K562 (cell line): ENCODE data around the gene MGRN1. TPM values are rescaled to one million over a fixed set of nuclear protein-coding genes. Genes with fewer than 3 reads are reported as not detected.

Experiments used
- ATAC-seq: fragments of 200-7000 bp; cut with Tn5 transposase; 3 replicates; pipeline ENCODE4 v1.9.1; 2020; ENCODE audit warnings: moderate library complexity
- BruUV-seq: library from RNA; stranded (reverse); fragments of 400-500 nt; replicated peaks from 2 replicates; lab custom pipeline; 2021; lab: Mats Ljungman, UMichigan
- CTCF ChIA-PET: fragments of 300-600 bp; formaldehyde crosslinking; extraction: SDS; loops from one replicate; lab custom pipeline; 2021; ENCODE audit warnings: low intra/inter-chr PET ratio; lab: Yijun Ruan, JAX
- POLR2A ChIA-PET: fragments of 300-600, 350-650 bp; sonication (Branson Sonifier 250); formaldehyde crosslinking; extraction: SDS; loops from one replicate; lab custom pipeline; 2021; ENCODE audit warnings: antibody characterized with exemption, inconsistent platforms; lab: Yijun Ruan, JAX
- DNase-seq, 4 experiments: peaks; one replicate each; pipeline versions ENCODE4 v3.0.0 to v3.0.0-alpha.2; 2011 to 2018; ENCODE audit warnings: low spot score in 3 of 4, mixed read lengths in 3 of 4; ENCODE audit errors: extremely low read depth in 1 of 4
- FAIRE-seq: peaks from 2 replicates; lab custom pipeline; 2011; peaks lifted over from hg19 to GRCh38; lab: Jason Lieb, UNC
- H2AFZ ChIP-seq: 2 replicates; pipeline ENCODE4 v1.6.0; 2011; ENCODE audit warnings: low read depth, low read length, control low read depth, inconsistent platforms
- H3K27ac ChIP-seq: fragments of 200-600 bp; 3 replicates; pipeline ENCODE4 v1.8.0; 2011; ENCODE audit warnings: low read depth, mild to moderate bottlenecking, control low read depth, inconsistent platforms, low read length, moderate library complexity, mixed read lengths; ENCODE audit errors: extremely low read depth
- H3K27me3 ChIP-seq, 2 experiments: fragments of 300-600 bp in 1 of 2; 2 replicates in 1 of 2; 3 replicates in 1 of 2; pipeline versions ENCODE4 v1.6.0 to v1.8.0; 2011; ENCODE audit warnings: inconsistent platforms in 2 of 2, low read length in 2 of 2, mild to moderate bottlenecking in 1 of 2, mixed read lengths in 1 of 2, moderate library complexity in 1 of 2; ENCODE audit not compliant: control insufficient read depth in 2 of 2, insufficient read depth in 2 of 2
- H3K36me3 ChIP-seq: fragments of 300-600 bp; 3 replicates; pipeline ENCODE4 v1.8.0; 2011; ENCODE audit warnings: mild to moderate bottlenecking, low read length, inconsistent platforms; ENCODE audit not compliant: control insufficient read depth, insufficient read depth
- H3K4me1 ChIP-seq, 2 experiments: fragments of 200-600 bp in 1 of 2; replicated peaks in 1 of 2; 2 replicates in 1 of 2; 3 replicates in 1 of 2; pipeline versions ENCODE4 v1.5.1 to v1.8.0; 2011; ENCODE audit warnings: inconsistent platforms in 2 of 2, low read length in 2 of 2, mild to moderate bottlenecking in 1 of 2, mixed read lengths in 1 of 2, moderate library complexity in 1 of 2; ENCODE audit not compliant: control insufficient read depth in 2 of 2, insufficient read depth in 2 of 2
- H3K4me2 ChIP-seq: 2 replicates; pipeline ENCODE4 v1.6.1; 2011; ENCODE audit warnings: low read length, control low read depth, inconsistent platforms, mixed read lengths; ENCODE audit not compliant: insufficient read depth
- H3K4me3 ChIP-seq: fragments of 200-600 bp; sonication (generic), shearing (Covaris generic); 2 replicates; pipeline ENCODE4 v1.5.1; 2016; ENCODE audit warnings: control low read depth, inconsistent platforms
- H3K79me2 ChIP-seq: fragments of 200-600 bp; 3 replicates; pipeline ENCODE4 v1.8.0; 2011; ENCODE audit warnings: low read length, inconsistent platforms; ENCODE audit not compliant: control insufficient read depth, insufficient read depth
- H3K9ac ChIP-seq, 2 experiments: 2 replicates each; pipeline versions ENCODE4 v1.6.0 to v1.6.1; 2011; ENCODE audit warnings: low read depth in 2 of 2, low read length in 2 of 2, control low read depth in 1 of 2, inconsistent platforms in 1 of 2, mild to moderate bottlenecking in 1 of 2, mixed read lengths in 1 of 2; ENCODE audit not compliant: insufficient read depth in 1 of 2
- H3K9me1 ChIP-seq: one replicate; pipeline ENCODE4 v1.6.0; 2011; ENCODE audit warnings: inconsistent platforms, mild to moderate bottlenecking, low read length, moderate library complexity; ENCODE audit not compliant: control insufficient read depth, insufficient read depth
- H3K9me3 ChIP-seq: replicated peaks from 2 replicates; pipeline ENCODE4 v1.5.1; 2011; ENCODE audit warnings: low read depth, low read length, inconsistent platforms; ENCODE audit not compliant: control insufficient read depth, insufficient read depth
- H4K20me1 ChIP-seq: replicated peaks from 2 replicates; pipeline ENCODE4 v1.6.1; 2011; ENCODE audit warnings: low read length, inconsistent platforms, mixed read lengths; ENCODE audit not compliant: control insufficient read depth, insufficient read depth
- ATF7 ChIP-seq: fragments of 450-650 bp; IDR thresholded peaks from 2 replicates; pipeline ENCODE4 v1.7.1; 2014; ENCODE audit warnings: mild to moderate bottlenecking, moderate library complexity
- BMI1 ChIP-seq: fragments of 150-350 bp; IDR thresholded peaks from 2 replicates; pipeline ENCODE4 v1.6.1; 2014; ENCODE audit warnings: low read length
- CBX5 ChIP-seq: IDR thresholded peaks from 2 replicates; pipeline ENCODE4 v1.6.1; 2014; ENCODE audit warnings: low read depth, borderline replicate concordance
- GTF2A2 ChIP-seq: IDR thresholded peaks from 2 replicates; pipeline ENCODE4 v1.6.1; 2016; ENCODE audit warnings: mild to moderate bottlenecking, missing genetic modification characterization, missing compliant biosample characterization
- ILF3 ChIP-seq: fragments of 450-650 bp; IDR thresholded peaks from 2 replicates; pipeline ENCODE4 v1.6.1; 2018; ENCODE audit warnings: antibody characterized with exemption, mild to moderate bottlenecking, moderate library complexity, borderline replicate concordance
- NCOA2 ChIP-seq, 2 experiments: fragments of 450-650 bp; IDR thresholded peaks; 2 replicates each; pipeline ENCODE4 v1.6.1; 2018; ENCODE audit warnings: mild to moderate bottlenecking in 2 of 2, moderate library complexity in 1 of 2; ENCODE audit not compliant: partially characterized antibody in 2 of 2
- RCOR1 ChIP-seq, 2 experiments: IDR thresholded peaks; 2 replicates each; pipeline ENCODE4 v1.6.1; 2012; ENCODE audit warnings: low read depth in 2 of 2, low read length in 2 of 2, borderline replicate concordance in 1 of 2, improper control_type of control experiment in 1 of 2
- XRCC5 ChIP-seq: fragments of 200-400 bp; formaldehyde crosslinking; IDR thresholded peaks from 2 replicates; pipeline ENCODE4 v1.6.1; 2017; ENCODE audit warnings: low read depth, mild to moderate bottlenecking, low read length
- ZKSCAN8 ChIP-seq: fragments of 200-800 bp; sonication (Bioruptor generic); IDR thresholded peaks from 2 replicates; pipeline ENCODE4 v1.6.1; 2016; ENCODE audit warnings: missing genetic modification characterization, missing compliant biosample characterization
- ZNF24 ChIP-seq: fragments of 450-650 bp; IDR thresholded peaks from 2 replicates; pipeline ENCODE4 v1.6.1; 2016
- ZNF324 ChIP-seq: fragments of 250-450 bp; sonication (Bioruptor Pico); IDR thresholded peaks from 2 replicates; pipeline ENCODE4 v1.4.0; 2020; ENCODE audit warnings: mild to moderate bottlenecking
- ZNF347 ChIP-seq: fragments of 450-650 bp; formaldehyde crosslinking; IDR thresholded peaks from 2 replicates; pipeline ENCODE4 v1.4.0; 2020; ENCODE audit warnings: low read depth, mild to moderate bottlenecking, moderate library complexity
- ZNF717 ChIP-seq: fragments of 250-450 bp; sonication (Bioruptor Pico); IDR thresholded peaks from 2 replicates; pipeline ENCODE4 v1.5.0; 2021
- WGBS: fragments of 100-300 bp; shearing (Covaris generic); methylation state at CpG from one replicate; pipeline ENCODE4 v1.1.6; 2016; ENCODE audit warnings: low coverage, mixed read lengths; ENCODE audit not compliant: insufficient coverage; ENCODE audit errors: missing lambda C conversion rate; 5-methylcytosine and 5-hydroxymethylcytosine counted together
- in situ Hi-C: fragments of 300-500 bp; cut with MboI; formaldehyde crosslinking; loops from 4 replicates; pipeline ENCODE4 v1.15.0; 2018; ENCODE audit warnings: inconsistent platforms, mixed read lengths
- intact Hi-C: fragments of 100-400 bp; cut with micrococcal nuclease; formaldehyde crosslinking; loops from 2 replicates; pipeline ENCODE4 v1.14.2; 2022
- polyA plus RNA-seq, 8 experiments: library from polyadenylated mRNA; depleted of rRNA in 4 of 8; stranded (reverse) in 5 of 8; unstranded in 3 of 8; fragments of >200 nt; fragmentation: Nextera tagmentation in 2 of 8; fragmentation: Illumina TruSeq in 1 of 8; extraction: Ambion mirVana in 2 of 8; extraction: Trizol in 1 of 8; gene quantifications; 2 replicates each; pipeline versions ENCODE4 v1.2.1 to v1.2.3, GENCODE V29; 2011 to 2014; ENCODE audit warnings: inconsistent platforms in 1 of 8, missing spikeins in 1 of 8
- total RNA-seq, 7 experiments: library from RNA; depleted of rRNA in 6 of 7; stranded (reverse); fragments of >200 nt in 6 of 7; fragmentation: Illumina TruSeq in 2 of 7; extraction: Trizol in 2 of 7; gene quantifications; 2 replicates each; pipeline versions ENCODE4 v1.2.1 to v1.2.3, GENCODE V29; 2011 to 2021; ENCODE audit warnings: low replicate concordance in 1 of 7
- TF ChIP-seq, protein P1 (sequence below): fragments of 450-650 bp; formaldehyde crosslinking; IDR thresholded peaks from 2 replicates; pipeline ENCODE4 v1.4.0; 2020; ENCODE audit warnings: mild to moderate bottlenecking, moderate library complexity
- TF ChIP-seq, protein P2 (sequence below): fragments of 250-450 bp; sonication (Bioruptor Pico); IDR thresholded peaks from 2 replicates; pipeline ENCODE4 v1.4.0; 2020
- TF ChIP-seq, protein P3 (sequence below): fragments of 250-450 bp; sonication (Bioruptor Pico); IDR thresholded peaks from 2 replicates; pipeline ENCODE4 v1.8.0; 2022; ENCODE audit warnings: moderate library complexity, mild to moderate bottlenecking, inconsistent platforms

MGRN1 gene
- total and polyA plus RNA-seq, 9 of the 15 experiments (the other 6 are each of a cell fraction or from before 2014, with no cell fraction given), result 0.15 to 37.9 (median 6.0) TPM

DNA sequence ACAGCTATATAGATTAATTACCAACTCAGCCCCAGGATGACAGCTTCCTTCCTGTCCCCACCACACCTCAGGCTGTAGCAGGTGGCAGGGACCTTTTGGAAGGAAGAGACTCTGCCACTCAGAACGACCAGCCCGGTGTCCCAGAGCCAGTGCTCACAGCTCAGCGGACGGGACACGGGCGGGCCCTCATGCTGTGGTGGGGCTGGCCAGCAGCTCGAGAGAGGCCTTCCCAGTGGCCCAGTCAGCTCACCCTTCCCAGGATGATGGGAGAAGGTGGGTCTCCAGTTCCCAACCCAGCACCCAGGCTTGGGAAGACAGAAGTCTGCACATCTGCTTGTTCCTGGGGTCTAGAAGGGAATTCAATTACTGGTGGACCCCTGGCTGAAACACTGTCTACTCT is 79.3 kb downstream of the MGRN1 start:
- FAIRE-seq (no peak), ATAC-seq (no peak), DNase-seq (no peak)
- H3K9me1 ChIP-seq, result peaks cover 3% of the 10 kb centered on the region
- ChIA-PET CTCF (no interaction called here), POLR2A (interaction anchor here (1.0 to 2.4 kb wide), 2 partner anchors 9 kb away, joined by 3 to 11 read pairs; no protein-coding TSS in a partner anchor)
- H3K27me3 ChIP-seq, result no peaks in the 10 kb centered on the region
- peaks cover 3 to 6% of the 10 kb centered on the region in 2 experiments; a peak in 2 of 5 replicates for H3K4me1 ChIP-seq
- peaks cover 77% of the 10 kb centered on the region; the same call in 2 of the 3 replicates for H3K36me3 ChIP-seq
- H3K79me2 ChIP-seq, result no peaks in the 10 kb centered on the region
- in situ Hi-C loops, result no loop called here
- BruUV-seq, result no TSS peak
- no peaks in the 10 kb centered on the region for H3K9me3 ChIP-seq
- H3K4me2 ChIP-seq, result no peak overlapping the region
- H3K27ac ChIP-seq, result no peak overlapping the region
- intact Hi-C loops, result no loop called here
- H2AFZ ChIP-seq, result no peak overlapping the region
- WGBS, result 95% methylated on average over 6 of the region's 7 CpGs
- H4K20me1 ChIP-seq, result no peaks in the 10 kb centered on the region
- no peak overlapping the region for H3K4me3 ChIP-seq
- H3K9ac ChIP-seq, result no peak overlapping the region; a peak in 1 of 4 replicates
- TF ChIP-seq, protein P1, sequence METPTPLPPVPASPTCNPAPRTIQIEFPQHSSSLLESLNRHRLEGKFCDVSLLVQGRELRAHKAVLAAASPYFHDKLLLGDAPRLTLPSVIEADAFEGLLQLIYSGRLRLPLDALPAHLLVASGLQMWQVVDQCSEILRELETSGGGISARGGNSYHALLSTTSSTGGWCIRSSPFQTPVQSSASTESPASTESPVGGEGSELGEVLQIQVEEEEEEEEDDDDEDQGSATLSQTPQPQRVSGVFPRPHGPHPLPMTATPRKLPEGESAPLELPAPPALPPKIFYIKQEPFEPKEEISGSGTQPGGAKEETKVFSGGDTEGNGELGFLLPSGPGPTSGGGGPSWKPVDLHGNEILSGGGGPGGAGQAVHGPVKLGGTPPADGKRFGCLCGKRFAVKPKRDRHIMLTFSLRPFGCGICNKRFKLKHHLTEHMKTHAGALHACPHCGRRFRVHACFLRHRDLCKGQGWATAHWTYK (CRISPR knock-in tag), result no peak
- TF ChIP-seq ZNF324 (no peak), ZKSCAN8 (CRISPR knock-in tag) (no peak), ZNF347 (CRISPR knock-in tag) (no peak), ATF7 (no peak), GTF2A2 (no peak), CBX5 (no peak), ZNF24 (no peak), RCOR1 (IDR thresholded peaks at IDR 0.05; ENCODE audit: borderline replicate concordance in 1 of 2, low read depth in 2 of 2, low read length in 2 of 2) (no peak), ZNF717 (CRISPR knock-in tag) (no peak), ILF3 (no peak), XRCC5 (no peak), BMI1 (no peak), NCOA2 (IDR thresholded peaks at IDR 0.05; ENCODE audit: partially characterized antibody in 2 of 2) (no peak)
- TF ChIP-seq, protein P2, sequence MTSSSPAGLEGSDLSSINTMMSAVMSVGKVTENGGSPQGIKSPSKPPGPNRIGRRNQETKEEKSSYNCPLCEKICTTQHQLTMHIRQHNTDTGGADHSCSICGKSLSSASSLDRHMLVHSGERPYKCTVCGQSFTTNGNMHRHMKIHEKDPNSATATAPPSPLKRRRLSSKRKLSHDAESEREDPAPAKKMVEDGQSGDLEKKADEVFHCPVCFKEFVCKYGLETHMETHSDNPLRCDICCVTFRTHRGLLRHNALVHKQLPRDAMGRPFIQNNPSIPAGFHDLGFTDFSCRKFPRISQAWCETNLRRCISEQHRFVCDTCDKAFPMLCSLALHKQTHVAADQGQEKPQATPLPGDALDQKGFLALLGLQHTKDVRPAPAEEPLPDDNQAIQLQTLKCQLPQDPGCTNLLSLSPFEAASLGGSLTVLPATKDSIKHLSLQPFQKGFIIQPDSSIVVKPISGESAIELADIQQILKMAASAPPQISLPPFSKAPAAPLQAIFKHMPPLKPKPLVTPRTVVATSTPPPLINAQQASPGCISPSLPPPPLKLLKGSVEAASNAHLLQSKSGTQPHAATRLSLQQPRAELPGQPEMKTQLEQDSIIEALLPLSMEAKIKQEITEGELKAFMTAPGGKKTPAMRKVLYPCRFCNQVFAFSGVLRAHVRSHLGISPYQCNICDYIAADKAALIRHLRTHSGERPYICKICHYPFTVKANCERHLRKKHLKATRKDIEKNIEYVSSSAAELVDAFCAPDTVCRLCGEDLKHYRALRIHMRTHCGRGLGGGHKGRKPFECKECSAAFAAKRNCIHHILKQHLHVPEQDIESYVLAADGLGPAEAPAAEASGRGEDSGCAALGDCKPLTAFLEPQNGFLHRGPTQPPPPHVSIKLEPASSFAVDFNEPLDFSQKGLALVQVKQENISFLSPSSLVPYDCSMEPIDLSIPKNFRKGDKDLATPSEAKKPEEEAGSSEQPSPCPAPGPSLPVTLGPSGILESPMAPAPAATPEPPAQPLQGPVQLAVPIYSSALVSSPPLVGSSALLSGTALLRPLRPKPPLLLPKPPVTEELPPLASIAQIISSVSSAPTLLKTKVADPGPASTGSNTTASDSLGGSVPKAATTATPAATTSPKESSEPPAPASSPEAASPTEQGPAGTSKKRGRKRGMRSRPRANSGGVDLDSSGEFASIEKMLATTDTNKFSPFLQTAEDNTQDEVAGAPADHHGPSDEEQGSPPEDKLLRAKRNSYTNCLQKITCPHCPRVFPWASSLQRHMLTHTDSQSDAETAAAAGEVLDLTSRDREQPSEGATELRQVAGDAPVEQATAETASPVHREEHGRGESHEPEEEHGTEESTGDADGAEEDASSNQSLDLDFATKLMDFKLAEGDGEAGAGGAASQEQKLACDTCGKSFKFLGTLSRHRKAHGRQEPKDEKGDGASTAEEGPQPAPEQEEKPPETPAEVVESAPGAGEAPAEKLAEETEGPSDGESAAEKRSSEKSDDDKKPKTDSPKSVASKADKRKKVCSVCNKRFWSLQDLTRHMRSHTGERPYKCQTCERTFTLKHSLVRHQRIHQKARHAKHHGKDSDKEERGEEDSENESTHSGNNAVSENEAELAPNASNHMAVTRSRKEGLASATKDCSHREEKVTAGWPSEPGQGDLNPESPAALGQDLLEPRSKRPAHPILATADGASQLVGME (CRISPR knock-in tag), result no peak
- TF ChIP-seq, protein P3, sequence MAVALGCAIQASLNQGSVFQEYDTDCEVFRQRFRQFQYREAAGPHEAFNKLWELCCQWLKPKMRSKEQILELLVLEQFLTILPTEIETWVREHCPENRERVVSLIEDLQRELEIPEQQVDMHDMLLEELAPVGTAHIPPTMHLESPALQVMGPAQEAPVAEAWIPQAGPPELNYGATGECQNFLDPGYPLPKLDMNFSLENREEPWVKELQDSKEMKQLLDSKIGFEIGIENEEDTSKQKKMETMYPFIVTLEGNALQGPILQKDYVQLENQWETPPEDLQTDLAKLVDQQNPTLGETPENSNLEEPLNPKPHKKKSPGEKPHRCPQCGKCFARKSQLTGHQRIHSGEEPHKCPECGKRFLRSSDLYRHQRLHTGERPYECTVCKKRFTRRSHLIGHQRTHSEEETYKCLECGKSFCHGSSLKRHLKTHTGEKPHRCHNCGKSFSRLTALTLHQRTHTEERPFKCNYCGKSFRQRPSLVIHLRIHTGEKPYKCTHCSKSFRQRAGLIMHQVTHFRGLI (CRISPR knock-in tag), result no peak
